Erythroblast (primary cell): ENCODE measurements around the gene RHAG.

Experiments used
- GATA1 ChIP-seq: IDR thresholded peaks from 2 replicates; pipeline ENCODE4 v1.6.1; 2011; ENCODE audit warnings: low read depth, mild to moderate bottlenecking, control low read depth, low read length, moderate library complexity
- POLR2A ChIP-seq: IDR thresholded peaks from 2 replicates; pipeline ENCODE4 v1.6.1; 2011; ENCODE audit warnings: mild to moderate bottlenecking, low read length

DNA sequence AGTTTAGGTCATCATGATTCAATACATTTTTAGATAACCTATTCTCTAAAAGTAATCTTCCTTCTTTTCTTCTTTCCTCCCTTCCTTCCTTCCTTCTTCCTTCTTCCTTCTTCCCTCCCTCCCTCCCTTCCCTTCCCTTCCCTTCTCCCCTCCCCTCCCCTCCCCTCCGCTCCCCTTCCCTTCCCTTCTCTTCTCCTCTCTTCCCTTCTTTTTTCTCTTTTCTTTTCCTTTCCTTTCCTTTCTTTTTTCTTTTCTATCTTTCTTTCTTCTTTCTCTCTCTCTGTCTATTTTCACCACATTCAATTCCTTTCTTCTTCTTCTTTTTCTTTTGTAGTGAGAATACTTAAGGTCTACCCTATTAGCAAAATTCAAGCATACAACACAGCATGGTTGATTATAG, 17.3 kb upstream of the RHAG start:
- TF ChIP-seq POLR2A (no peak), GATA1 (no peak)
